Lower leg skin (tissue), 4 donors: Measurements from ENCODE around the gene HOXB9. TPM values are rescaled to one million over a fixed set of nuclear protein-coding genes. Genes with fewer than 3 reads are reported as not detected.
A peak's percentile ranks its signal among the peaks of the same experiment; 100 is the strongest.

ENCODE experiments used
- DNase-seq, 2 donors: peaks; one replicate each; pipeline ENCODE4 v3.0.0-alpha.2; 2019; ENCODE audit warnings: low spot score in 2 of 2
- H3K4me3 ChIP-seq: fragments of 200-600 bp; sonication (generic); 2 replicates; pipeline ENCODE4 v1.5.1; 2017; ENCODE audit warnings: mild to moderate bottlenecking, low read depth; ENCODE audit not compliant: poor library complexity, severe bottlenecking
- POLR2A ChIP-seq, 2 donors: fragments of 450-650 bp; IDR thresholded peaks; one replicate each; pipeline ENCODE4 v1.6.1; 2016 to 2017; ENCODE audit warnings: antibody characterized with exemption in 2 of 2, mild to moderate bottlenecking in 1 of 2, moderate library complexity in 1 of 2
- WGBS, 2 donors: methylation state at CpG; one replicate each; pipeline ENCODE4 v1.1.5; 2018; 5-methylcytosine and 5-hydroxymethylcytosine counted together
- intact Hi-C: fragments of 100-400 bp; cut with DNase I; formaldehyde crosslinking; loops from one replicate; pipeline ENCODE4 v1.15.0; 2023; ENCODE audit warnings: low total_unique reads
- total RNA-seq, 4 donors: library from RNA; depleted of rRNA; stranded (reverse); fragments of >200 nt; gene quantifications; one replicate each; pipeline ENCODE4 v1.1.0, GENCODE V29; 2016
- TF ChIP-seq, protein P1 (sequence below), 3 donors: fragments of 450-650 bp; IDR thresholded peaks; one replicate each; pipeline ENCODE4 v1.5.1; 2016; ENCODE audit warnings: antibody characterized with exemption in 3 of 3, mild to moderate bottlenecking in 3 of 3, moderate library complexity in 2 of 3

The HOXB9 gene
- total RNA-seq, 4 donors from 2014 or later: 0.07 to 0.29 TPM; not detected in 2

DNA sequence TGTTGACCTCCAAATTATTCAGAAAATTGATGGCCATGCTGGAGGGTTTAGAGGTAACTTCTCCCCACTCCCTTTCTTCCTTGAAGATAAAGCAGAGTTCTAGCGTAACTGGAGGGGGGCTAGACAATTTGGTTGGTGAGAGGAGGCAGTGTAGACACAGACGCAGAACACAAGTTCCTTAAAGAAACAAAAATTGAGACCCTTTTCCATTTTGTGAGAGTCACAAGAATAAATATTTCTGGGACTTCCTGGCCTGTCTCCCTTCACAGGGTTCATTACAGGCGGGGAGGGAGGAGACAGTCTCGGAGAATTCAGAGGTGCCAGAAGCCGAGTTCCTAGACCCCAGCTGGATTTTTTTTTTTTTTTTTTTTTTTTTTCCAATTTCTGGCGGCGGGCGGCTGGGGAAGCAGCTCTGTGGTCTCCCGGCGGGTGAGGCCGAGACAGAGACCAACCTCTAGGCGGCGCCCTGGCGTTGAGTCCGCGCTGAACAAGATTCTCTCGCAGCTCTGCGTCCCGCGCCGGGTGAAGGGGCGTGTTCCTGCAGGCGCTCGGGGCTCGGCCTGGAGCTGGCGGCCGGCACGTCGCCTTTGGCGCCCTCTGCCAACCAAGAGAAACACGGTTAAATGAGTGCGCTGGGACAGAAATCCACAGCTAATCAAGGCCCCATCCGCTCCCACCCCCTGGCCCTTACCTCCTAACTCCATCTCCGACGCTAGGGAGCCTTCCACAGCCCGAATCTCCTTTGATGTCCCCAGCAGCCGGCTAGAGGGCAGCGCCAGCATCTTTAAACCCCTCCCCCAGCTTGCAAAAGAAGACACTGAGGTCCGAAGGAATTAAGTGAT, 10.2 kb upstream of the HOXB9 start:
- TF ChIP-seq POLR2A (IDR thresholded peaks at IDR 0.05): no peak
- TF ChIP-seq, protein P1, sequence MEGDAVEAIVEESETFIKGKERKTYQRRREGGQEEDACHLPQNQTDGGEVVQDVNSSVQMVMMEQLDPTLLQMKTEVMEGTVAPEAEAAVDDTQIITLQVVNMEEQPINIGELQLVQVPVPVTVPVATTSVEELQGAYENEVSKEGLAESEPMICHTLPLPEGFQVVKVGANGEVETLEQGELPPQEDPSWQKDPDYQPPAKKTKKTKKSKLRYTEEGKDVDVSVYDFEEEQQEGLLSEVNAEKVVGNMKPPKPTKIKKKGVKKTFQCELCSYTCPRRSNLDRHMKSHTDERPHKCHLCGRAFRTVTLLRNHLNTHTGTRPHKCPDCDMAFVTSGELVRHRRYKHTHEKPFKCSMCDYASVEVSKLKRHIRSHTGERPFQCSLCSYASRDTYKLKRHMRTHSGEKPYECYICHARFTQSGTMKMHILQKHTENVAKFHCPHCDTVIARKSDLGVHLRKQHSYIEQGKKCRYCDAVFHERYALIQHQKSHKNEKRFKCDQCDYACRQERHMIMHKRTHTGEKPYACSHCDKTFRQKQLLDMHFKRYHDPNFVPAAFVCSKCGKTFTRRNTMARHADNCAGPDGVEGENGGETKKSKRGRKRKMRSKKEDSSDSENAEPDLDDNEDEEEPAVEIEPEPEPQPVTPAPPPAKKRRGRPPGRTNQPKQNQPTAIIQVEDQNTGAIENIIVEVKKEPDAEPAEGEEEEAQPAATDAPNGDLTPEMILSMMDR (IDR thresholded peaks at IDR 0.05): no peak
- 5 to 6% methylated on average over 38 of the region's 39 CpGs for WGBS, 2 donors
- no peak overlapping the region for H3K4me3 ChIP-seq
- peak in 1 of 2 donors; percentile 92 for DNase-seq
- intact Hi-C loops: no loop called here

DNA sequence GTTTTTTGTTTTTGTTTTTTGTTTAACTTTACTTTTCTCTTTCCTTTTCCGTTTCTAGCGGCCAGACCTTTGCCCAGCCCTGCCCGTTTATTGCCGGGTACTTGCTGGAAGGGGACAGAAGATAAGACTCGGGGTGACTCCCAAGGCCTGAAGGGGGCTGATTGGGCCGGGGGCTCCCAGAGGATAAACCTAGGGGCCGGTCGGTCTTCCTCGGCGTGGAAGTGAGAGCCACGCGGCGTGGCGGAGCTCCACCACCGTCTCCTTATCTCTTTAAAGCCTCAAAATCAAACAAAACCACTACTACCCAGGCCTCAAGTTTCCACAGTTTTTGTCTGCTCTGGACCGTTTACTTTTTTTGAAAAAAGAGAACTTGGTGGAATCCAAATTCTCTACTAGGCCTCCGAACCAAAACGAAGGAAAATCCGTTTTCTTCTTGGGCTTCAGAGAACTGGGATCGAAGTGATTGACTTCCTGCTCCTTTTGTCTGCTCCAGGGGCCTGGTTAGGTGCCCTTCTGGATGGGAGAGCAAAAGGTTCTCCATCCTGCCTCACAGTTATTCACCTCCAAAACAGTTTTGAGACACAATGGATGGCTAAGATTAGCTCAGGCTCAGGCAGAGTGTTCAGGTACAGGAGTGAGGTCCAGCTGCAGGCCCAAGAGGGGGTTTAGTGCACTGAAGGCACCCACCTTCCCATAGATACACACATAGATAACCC, 8.5 kb upstream of the HOXB9 start:
- H3K4me3 ChIP-seq: no peak overlapping the region
- 56 to 62% methylated on average over 20 of the region's 20 CpGs for WGBS, 2 donors
- intact Hi-C loops: no loop called here
- TF ChIP-seq POLR2A (IDR thresholded peaks at IDR 0.05): no peak
- TF ChIP-seq, protein P1 (IDR thresholded peaks at IDR 0.05): no peak
- no peak for DNase-seq

DNA sequence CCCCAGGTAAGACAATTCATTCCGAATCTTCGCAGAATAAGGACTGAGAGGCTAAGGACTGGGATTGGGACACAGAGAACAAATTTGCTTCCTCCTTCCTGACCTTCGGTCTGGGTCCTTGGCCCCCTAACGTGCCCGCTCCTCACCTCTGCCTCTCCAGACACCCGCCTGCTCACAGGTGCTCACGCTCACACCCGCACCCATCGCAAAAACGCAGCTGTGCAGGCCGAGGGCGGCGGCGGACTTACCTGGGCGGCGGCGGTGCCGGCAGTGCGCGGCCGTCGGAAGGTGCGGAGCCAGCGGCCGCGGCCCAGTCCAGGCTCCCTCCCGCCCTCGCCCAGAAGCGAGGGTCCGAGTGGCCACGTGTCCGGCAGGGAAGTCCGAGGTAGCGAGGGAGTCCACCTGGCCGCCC, 7.1 kb upstream of the HOXB9 start:
- no peak for TF ChIP-seq POLR2A (IDR thresholded peaks at IDR 0.05)
- no peak overlapping the region for H3K4me3 ChIP-seq
- WGBS, 2 donors: 27 to 34% methylated on average over 34 to 35 of the region's 35 CpGs
- intact Hi-C loops: no loop called here
- no peak for DNase-seq

DNA sequence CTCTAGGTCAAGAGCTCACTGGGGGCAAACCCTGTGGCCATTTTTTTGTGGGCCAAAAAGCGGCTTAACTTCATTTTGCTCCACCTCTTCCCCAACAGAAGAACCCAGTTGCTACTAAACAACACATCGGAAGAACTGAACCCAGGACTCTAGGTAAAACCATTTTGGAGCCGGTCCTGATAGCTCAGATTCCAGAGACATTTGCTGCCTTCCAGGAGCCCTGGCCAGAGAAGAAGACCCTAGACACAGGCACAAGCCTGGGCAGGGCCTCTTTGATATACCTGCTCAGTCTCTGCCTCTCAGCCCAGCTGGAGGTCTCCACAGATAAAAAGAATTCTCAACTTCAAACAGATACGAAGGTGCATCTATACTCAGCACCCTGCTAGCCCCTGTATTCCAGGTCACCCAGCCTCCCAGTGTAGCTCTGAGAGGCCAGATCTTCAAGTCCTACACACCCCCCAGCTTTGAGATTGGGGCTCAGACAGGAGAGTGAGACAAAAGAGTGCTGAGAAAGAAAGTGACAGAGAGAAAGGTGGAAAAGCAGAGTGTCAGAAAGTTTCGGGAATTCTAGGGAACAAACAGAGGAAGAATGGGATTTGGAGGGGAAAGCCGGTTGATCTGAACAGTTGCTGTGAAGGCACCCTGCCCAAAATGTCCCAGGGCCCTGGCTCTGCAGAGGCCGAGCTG, 6.6 kb upstream of the HOXB9 start:
- no peak for TF ChIP-seq POLR2A (IDR thresholded peaks at IDR 0.05)
- TF ChIP-seq, protein P1 (IDR thresholded peaks at IDR 0.05): no peak
- intact Hi-C loops: no loop called here
- DNase-seq: no peak
- 67 to 76% methylated on average over 7 of the region's 7 CpGs for WGBS, 2 donors
- H3K4me3 ChIP-seq: no peak overlapping the region

DNA sequence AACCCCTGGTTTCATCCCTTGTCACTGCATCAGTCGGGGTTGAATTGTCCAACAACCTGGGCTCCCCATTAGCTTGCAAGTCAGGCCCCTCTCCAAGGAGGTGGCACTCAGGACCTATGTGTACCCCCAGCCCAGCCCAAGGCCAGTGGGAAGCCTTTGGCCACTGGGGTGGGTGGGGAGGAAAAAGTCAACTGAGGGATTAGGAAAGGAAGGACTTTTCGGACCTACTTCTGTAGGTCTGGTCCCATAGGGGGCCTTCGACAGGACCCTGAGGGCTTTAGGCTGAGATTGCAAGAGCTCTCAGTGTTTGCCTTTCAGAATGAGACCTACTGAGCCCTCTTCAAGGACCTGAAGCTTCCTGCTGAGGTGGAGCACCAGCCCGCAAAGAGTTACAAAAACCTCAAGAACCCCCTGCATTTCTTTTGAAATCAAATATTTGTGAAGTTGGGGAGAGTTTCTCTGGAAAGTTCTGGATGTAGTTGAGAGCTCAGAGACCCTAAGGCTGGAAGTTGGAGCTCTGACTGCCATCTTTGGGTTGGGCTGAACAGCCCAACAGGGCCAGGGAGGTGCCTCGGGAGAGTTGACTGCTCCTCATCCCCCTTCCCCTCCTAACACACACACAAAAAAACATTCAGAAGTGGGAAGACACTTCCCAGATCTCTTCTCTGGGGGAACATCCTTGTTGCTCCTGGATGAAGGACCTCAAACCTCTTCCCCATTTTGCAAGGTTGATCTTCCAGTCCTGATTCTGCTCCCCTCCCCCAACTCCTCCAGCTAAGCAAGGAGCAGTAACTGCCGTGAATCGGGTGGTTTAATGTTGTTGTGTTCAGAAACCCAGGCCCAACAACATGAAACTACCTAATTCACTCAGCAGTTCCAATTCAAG, 5.8 kb upstream of the HOXB9 start:
- no peak for DNase-seq
- intact Hi-C loops: no loop called here
- 54 to 66% methylated on average over 7 of the region's 7 CpGs for WGBS, 2 donors
- TF ChIP-seq, protein P1 (IDR thresholded peaks at IDR 0.05): no peak
- TF ChIP-seq POLR2A (IDR thresholded peaks at IDR 0.05): no peak
- no peak overlapping the region for H3K4me3 ChIP-seq
